Ishikawa (cell line): Measurements from ENCODE around the gene APBA1.

Experiments
- CEBPB ChIP-seq: IDR thresholded peaks from 2 replicates; pipeline ENCODE4 v1.6.1; 2012
- CREB1 ChIP-seq: IDR thresholded peaks from 2 replicates; pipeline ENCODE4 v1.6.1; 2012; ENCODE audit warnings: low read depth
- EGR1 ChIP-seq: IDR thresholded peaks from 2 replicates; pipeline ENCODE4 v1.6.1; 2012
- EP300 ChIP-seq: IDR thresholded peaks from 2 replicates; pipeline ENCODE4 v1.6.1; 2012; ENCODE audit warnings: borderline replicate concordance
- FOXM1 ChIP-seq: IDR thresholded peaks from 2 replicates; pipeline ENCODE4 v1.6.1; 2012; ENCODE audit warnings: low read depth, borderline replicate concordance
- RAD21 ChIP-seq: IDR thresholded peaks from 2 replicates; pipeline ENCODE4 v1.6.1; 2012; ENCODE audit warnings: low read depth
- TAF1 ChIP-seq: IDR thresholded peaks from 2 replicates; pipeline ENCODE4 v1.6.1; 2012; ENCODE audit warnings: low read depth, mild to moderate bottlenecking
- YY1 ChIP-seq: IDR thresholded peaks from 2 replicates; pipeline ENCODE4 v1.6.1; 2012; ENCODE audit warnings: low read depth
- TF ChIP-seq, protein P1 (sequence below): IDR thresholded peaks from 2 replicates; pipeline ENCODE4 v1.6.1; 2012; ENCODE audit warnings: low read depth, mild to moderate bottlenecking
- TF ChIP-seq, protein P2 (sequence below): IDR thresholded peaks from 2 replicates; pipeline ENCODE4 v1.6.1; 2012
- TF ChIP-seq, protein P3 (sequence below): IDR thresholded peaks from 2 replicates; pipeline ENCODE4 v1.6.1; 2012

DNA sequence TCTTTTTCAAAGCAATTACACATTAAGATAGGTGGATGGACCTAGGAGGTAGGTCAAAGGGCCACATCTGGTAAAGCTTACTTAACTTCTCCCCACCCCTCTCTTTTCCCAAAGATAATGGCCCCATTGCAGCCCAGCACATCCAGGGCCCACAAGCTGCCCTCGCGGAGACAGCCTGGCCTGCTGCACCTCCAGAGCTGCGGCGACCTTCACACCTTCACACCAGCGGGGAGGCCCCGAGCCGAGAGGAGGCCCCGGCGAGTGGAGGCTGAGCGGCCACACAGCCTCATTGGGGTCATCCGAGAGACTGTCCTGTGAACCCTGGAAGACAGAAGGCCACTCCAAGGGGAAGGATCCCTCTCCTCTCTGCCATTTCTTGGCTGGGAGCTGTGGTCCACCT, 280.7 kb downstream of the APBA1 start:
- TF ChIP-seq, protein P1, sequence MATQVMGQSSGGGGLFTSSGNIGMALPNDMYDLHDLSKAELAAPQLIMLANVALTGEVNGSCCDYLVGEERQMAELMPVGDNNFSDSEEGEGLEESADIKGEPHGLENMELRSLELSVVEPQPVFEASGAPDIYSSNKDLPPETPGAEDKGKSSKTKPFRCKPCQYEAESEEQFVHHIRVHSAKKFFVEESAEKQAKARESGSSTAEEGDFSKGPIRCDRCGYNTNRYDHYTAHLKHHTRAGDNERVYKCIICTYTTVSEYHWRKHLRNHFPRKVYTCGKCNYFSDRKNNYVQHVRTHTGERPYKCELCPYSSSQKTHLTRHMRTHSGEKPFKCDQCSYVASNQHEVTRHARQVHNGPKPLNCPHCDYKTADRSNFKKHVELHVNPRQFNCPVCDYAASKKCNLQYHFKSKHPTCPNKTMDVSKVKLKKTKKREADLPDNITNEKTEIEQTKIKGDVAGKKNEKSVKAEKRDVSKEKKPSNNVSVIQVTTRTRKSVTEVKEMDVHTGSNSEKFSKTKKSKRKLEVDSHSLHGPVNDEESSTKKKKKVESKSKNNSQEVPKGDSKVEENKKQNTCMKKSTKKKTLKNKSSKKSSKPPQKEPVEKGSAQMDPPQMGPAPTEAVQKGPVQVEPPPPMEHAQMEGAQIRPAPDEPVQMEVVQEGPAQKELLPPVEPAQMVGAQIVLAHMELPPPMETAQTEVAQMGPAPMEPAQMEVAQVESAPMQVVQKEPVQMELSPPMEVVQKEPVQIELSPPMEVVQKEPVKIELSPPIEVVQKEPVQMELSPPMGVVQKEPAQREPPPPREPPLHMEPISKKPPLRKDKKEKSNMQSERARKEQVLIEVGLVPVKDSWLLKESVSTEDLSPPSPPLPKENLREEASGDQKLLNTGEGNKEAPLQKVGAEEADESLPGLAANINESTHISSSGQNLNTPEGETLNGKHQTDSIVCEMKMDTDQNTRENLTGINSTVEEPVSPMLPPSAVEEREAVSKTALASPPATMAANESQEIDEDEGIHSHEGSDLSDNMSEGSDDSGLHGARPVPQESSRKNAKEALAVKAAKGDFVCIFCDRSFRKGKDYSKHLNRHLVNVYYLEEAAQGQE: no peak
- TF ChIP-seq TAF1 (no peak), EGR1 (no peak), YY1 (no peak), EP300 (no peak), RAD21 (no peak), FOXM1 (no peak), CEBPB (no peak), CREB1 (no peak)
- TF ChIP-seq, protein P2, sequence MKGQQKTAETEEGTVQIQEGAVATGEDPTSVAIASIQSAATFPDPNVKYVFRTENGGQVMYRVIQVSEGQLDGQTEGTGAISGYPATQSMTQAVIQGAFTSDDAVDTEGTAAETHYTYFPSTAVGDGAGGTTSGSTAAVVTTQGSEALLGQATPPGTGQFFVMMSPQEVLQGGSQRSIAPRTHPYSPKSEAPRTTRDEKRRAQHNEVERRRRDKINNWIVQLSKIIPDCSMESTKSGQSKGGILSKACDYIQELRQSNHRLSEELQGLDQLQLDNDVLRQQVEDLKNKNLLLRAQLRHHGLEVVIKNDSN: no peak
- TF ChIP-seq, protein P3, sequence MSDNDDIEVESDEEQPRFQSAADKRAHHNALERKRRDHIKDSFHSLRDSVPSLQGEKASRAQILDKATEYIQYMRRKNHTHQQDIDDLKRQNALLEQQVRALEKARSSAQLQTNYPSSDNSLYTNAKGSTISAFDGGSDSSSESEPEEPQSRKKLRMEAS: no peak
